Stimulated activated CD4-positive, alpha-beta T cell treated with anti-CD3 and anti-CD28 coated beads, TNF-alpha, amount 100 ng/mL, for 48 hours (primary cell): ENCODE measurements around the gene KCNH5.
"Not testable (repeated sequence)": the region's sequence is repeated elsewhere in the genome, so short reads cannot be mapped to it uniquely, and the experiment has no call there.

Source experiments
- DNase-seq, 3 donors: peaks; one replicate each; pipeline ENCODE4 v3.0.0-alpha.2; 2020; ENCODE audit warnings: low read depth in 3 of 3

KCNH5 gene

GRCh38 chr14:62882967-62883366 lies 162.3 kb downstream of the KCNH5 start:
- DNase-seq: no peak

DNA sequence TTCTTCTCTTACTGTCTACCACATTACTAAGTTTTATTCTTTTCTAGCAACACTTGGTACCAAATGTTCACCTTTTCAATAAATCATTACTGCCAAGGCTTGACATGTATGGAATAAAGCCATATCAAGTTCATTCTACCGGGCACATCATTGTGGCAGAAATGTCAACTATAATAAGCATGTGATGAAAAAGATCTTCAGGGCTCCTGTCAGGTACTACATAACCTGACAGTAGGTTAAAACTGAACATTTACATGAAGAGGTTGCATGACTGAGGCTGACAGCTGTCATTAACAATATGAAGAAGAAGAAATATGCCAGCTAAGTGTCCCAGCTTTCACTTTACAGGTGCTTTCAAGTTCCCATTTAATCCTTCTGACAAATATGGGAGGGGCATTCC lies 178.9 kb downstream of the KCNH5 start:
- DNase-seq: no peak

DNA sequence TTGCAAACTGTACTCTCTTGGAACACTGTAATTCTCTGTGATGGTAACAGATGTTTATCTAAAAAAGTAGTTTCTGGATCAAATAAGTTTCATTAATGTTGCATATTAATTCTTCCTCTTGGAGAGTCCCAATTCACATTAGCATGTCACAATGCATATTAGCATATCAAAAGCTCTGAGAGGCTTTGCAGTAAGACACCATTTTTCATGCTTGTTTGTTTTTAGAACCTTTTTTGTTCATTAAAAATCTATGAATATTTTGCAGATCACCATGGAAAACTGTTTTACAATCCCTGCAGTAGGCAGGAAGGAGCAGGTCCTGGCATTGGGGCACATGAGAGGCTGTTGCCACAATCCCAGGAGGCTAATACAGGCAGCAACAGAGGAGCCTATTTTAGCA lies 180.7 kb downstream of the KCNH5 start:
- no peak for DNase-seq

GRCh38 chr14:62858011-62858410 lies 187.2 kb downstream of the KCNH5 start:
- not testable (repeated sequence) for DNase-seq

GRCh38 chr14:62854951-62855350 lies 190.3 kb downstream of the KCNH5 start:
- DNase-seq: no peak

DNA sequence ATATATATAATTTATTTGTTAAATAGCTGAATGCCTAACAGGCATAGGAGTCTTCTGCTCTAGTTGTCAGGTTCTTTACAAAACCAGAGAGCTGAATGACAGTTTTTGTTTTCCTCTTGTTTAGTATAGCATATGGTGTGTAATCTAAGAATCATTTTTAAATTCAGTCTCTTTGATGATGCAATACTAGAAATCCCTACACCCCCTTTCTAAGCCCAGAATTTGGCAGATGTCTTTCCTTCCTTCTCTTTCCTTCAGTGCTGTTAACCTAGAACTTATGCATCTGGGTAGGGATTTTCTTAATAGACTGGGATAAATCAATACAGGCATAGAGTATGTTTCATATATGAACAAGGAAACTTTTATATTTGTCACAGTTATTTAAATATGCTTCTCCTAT lies 198.1 kb downstream of the KCNH5 start:
- DNase-seq: no peak

DNA sequence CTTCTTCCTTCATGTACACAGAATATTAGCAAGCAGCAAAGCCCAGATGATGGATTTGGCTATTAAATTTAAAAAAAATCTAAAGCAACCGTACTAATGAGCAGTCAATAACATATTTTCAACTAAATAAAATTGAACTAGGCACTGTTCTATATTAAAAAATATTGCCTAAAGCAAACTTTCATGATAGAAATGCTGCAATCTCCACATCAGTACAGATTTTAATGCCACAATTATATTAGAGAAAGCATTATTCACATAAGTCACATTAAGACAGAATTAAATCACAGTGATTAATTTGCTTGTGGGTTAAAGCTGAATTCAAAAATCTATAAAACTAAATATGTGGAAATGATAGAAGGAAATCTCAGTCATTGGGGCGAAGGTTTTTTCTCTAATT lies 200.7 kb downstream of the KCNH5 start:
- no peak for DNase-seq

- DNase-seq: no peak
Observed at GRCh38 chr14:62824086-62824485, 221.2 kb downstream of the KCNH5 start.

DNA sequence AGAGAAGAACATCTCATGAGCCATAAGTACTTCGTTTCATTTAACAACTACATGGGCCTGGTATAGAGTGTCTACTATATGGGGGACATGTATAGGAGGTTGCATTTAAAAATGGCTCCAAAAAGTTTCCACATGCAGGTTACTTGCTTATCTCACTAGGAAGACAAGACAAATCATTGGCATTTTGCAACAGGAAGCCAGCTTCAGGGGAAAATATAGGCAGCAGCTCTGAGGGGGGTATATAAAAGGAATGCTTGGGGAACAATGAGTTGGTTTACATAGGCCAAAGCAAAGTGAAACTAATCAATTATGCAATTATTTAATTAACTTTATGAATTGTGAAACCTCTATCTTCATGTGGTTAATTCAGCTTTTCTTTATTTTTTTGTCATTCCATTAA lies 225.3 kb downstream of the KCNH5 start:
- no peak for DNase-seq

GRCh38 chr14:62807636-62808035 lies 237.6 kb downstream of the KCNH5 start:
- no peak for DNase-seq

DNA sequence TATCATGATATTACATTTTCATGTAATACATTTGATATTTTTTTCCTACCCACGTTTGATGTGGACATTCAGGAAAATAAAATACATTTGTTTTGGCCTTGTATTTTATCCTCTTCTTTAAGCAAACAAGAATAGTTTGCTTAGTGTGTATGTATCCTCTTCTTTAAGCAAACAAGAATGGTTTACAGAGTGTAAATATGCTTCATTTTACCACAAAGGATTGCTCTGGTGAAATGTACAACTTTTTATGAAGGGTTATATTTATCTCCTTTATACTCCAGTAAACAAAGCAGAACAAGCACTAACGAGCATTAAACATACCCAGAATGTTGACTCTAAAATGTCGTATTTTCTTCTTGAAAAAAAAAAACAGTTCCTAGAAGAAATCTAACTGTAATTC lies 244.7 kb downstream of the KCNH5 start:
- DNase-seq: no peak

DNA sequence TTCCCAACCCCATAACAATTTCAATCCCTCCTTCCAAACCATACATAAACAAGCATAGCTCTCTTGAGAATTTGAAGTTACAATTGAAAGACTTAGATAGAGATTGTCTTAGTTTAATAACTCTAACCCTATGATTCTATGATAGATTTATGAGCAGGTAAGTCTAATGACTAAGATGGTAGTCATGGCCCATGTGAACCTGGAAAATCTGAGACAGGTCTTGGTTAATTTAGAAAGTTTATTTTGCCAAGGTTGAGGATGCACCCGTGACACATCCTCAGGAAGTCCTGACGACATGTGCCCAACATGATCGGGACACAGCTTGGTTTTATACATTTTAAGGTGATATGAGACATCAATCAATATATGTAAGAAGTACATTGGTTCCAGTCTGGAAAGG lies 248.8 kb downstream of the KCNH5 start:
- no peak for DNase-seq

DNA sequence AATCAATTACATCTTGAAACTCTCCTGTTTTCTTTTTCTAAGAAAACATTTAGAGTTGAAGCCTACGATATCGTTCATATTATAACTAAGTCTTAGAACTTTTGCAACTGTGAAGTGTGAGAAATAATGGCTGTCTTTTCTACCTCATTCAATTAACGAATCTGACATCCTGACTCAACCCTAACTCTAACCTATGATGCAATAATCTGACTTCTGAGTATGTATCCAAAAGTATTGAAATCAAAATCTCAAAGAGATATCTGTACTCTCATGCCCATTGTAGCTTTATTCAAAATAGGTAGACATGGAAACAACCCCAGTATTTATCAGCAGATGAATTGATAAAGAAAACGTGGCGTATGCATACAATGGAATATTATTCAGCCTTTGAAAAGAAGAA lies 252.7 kb downstream of the KCNH5 start:
- DNase-seq: no peak

DNA sequence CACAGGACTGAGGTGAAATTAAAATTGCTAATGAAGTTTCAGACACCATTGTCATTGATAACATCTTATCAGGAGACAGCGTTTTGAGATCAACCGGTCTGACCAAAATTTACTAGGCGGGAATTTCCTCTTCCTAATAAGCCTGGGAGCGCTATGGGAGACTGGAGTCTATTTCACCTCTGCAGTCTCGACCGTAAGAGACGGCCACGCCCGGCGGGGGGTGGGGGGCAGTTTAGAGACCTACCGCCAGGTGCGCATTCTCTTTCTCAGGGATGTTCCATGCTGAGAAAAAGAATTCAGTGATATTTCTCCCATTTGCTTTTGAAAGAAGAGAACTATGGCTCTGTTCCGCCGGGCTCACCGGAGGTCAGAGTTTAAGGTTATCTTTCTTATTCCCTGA lies 263.9 kb downstream of the KCNH5 start:
- DNase-seq: not testable (repeated sequence)

DNA sequence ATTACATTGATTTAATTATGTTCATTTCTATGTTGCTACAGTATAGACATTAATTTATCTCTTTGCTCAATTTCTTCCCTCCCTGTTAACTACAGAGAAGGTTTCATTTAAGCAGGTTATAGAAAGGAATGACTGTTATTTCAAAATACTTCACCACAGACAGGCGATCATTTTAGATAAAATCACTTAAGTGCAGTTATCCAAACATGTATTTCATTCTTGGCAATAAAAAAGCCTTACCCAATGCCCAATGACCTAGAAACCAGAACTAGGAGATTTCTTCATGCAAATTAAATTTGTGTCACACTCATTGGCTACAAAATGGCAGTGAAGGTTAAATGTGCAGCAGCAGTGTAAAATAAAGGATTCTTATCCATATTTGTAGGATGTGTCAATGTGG lies 266.4 kb downstream of the KCNH5 start:
- no peak for DNase-seq

GRCh38 chr14:62778310-62778709 lies 266.9 kb downstream of the KCNH5 start:
- DNase-seq: no peak

DNA sequence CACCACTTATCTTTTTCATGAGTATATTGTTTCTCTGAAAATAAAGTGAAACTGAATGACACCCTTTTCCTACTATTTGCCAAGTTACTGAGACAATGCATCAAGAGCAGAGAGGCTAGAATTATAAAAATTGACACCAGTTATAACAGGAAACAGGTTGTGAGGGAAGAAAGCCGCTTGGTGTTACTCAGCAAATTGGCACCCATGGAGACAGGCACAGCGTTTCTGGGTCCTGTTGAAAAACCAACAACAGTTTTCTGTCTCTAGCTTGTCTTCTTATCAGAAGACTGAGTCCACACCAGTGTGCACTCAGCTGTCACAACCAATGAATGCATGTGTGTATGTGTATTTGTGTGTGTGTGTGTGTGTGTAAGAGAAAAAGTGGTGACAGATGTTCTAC lies 267.7 kb downstream of the KCNH5 start:
- DNase-seq: no peak

- no peak for DNase-seq
Observed at GRCh38 chr14:62776300-62776699, 269.0 kb downstream of the KCNH5 start.

- no peak for DNase-seq
Observed at GRCh38 chr14:62768753-62769152, 276.5 kb downstream of the KCNH5 start.

DNA sequence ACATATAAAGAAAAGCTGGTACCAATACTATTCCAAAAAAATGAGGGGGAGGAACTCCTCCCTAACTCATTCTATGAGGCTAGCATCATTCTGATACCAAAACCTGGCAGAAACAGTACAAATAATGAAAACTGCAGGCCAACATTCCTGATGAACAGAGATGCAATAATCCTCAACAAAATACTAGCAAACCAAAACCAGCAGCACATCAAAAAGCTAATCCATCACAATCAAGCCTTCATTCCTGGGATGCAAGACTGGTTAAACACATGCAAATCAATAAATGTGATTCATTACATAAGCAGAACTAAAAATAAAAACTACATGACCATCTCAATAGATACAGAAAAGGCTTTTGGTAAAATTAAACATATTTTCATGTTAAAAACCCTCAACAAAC lies 281.3 kb downstream of the KCNH5 start:
- no peak for DNase-seq

DNA sequence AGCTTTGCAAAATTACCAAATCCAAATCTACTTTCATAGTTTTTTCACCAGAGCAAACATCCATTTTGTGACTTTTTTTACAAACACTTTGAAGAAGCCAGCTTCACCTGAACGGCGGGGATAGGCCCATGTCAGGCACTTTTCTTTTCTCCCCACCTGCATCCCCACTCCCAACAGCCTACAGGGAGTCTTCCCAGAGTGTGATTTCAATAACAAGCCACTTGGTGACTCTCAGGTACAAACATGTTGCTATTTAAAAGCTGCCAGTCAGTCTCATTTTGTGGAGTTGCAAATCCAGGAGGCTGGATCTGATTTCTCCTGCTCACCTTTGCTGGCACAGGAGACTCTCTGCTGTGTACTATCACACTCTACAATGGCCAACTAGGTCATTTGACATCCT lies 285.5 kb downstream of the KCNH5 start:
- no peak for DNase-seq

GRCh38 chr14:62746881-62747280 lies 298.4 kb downstream of the KCNH5 start:
- not testable (repeated sequence) for DNase-seq

GRCh38 chr14:62745496-62745895 lies 299.8 kb downstream of the KCNH5 start:
- DNase-seq: no peak

DNA sequence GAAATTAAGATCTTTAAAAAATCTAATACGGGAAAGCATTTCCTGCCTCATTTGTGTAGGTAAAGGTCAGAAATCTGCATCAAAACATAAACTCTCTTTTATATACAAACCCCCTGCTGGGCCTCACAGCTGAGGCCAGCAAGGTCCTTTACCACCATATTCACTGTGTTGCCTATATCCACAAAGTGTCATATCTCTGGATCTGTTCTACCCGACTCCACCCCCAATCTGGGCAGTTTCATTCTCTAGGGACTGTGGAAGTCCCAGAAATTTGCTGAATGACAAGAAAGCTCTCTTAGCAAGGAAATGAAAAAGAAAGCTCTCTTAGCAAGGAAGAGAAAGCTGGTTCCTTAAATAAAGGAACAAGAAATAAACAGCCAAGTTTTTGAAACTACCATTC lies 301.7 kb downstream of the KCNH5 start:
- DNase-seq: no peak

DNA sequence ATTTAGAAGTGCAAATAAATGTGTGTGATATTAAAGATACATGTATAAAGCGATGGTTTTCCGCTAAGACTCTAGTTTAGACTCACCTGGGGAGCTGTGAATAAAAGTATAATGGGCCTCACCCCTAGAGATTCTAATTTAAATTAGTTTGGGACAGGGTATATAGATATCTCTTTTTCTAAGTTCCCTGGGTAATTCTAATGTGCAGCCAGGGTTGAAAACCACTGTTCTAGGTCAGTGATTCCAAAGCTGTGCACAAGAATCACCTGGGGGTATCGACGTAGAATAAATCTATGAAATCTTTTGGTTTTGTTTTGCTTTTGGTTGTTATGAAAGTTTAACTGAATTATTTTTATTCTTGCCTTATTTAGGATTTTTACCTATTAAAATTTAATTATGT lies 302.1 kb downstream of the KCNH5 start:
- no peak for DNase-seq
